ENCODE measurements around the gene FRAS1. TPM values are rescaled to one million over a fixed set of nuclear protein-coding genes. Genes with fewer than 3 reads are reported as not detected.
"Not testable (repeated sequence)": the region's sequence is repeated elsewhere in the genome, so short reads cannot be mapped to it uniquely, and the experiment has no call there.

The FRAS1 gene
- total RNA-seq, 2 donors from 2014 or later = 0.07 to 0.10 TPM

DNA sequence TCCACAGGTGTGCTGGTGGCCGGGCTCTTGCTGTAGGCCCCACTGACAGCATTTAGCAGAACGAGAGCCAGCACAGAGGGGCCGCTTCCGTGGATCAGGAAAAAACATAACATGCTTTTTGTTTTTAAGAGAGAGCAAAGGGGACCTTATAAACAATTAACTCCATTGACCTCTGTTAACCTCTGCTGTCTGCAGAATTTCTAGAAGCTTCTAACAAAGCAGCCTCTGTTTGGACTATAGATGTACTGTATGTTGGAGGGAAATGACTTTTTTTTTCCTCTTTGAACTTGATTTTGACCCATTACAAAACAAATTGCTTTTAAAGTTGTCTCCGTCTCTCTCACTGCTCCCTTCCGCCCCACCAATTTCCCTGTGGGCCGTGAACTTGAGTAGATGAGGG is 210.7 kb downstream of the FRAS1 start:
- H3K4me1 Mint-ChIP-seq (ENCODE audit: low read depth) = no peaks in the 10 kb centered on the region
- H3K27me3 Mint-ChIP-seq (ENCODE audit: low read depth) = peaks cover 7% of the 10 kb centered on the region
- no peaks in the 10 kb centered on the region for H3K36me3 Mint-ChIP-seq (ENCODE audit: insufficient read depth in 2 of 2)
- ATAC-seq (replicated peaks in 1 of 2) (no peak), DNase-seq (no peak)
- peaks cover 3 to 4% of the 10 kb centered on the region in 2 donors for H3K9me3 Mint-ChIP-seq
- no peak overlapping the region for H3K4me3 Mint-ChIP-seq
- H3K27ac Mint-ChIP-seq = no peak overlapping the region

DNA sequence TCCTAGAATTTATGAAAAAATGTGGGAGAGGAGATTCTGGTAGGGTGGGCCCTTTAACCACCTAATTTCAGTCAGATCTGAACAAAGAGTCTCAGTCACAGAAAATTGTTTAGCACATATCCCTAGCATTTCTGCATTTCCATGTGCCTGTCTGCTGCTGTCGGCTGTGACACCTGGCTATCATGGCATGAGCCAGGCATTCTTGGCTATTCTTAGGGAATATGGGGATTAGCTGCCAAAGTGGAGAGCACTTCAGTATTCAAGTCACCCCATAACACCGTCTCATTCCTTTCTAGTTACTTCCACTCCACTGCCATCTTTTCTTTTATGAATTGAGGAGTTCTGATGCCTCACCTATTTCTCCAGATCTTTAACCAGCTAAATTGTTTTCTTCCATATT is 211.5 kb downstream of the FRAS1 start:
- Mint-ChIP-seq H3K4me1 (ENCODE audit: low read depth) (no peaks in the 10 kb centered on the region), H3K27me3 (ENCODE audit: low read depth) (no peaks in the 10 kb centered on the region), H3K27ac (no peak overlapping the region), H3K36me3 (ENCODE audit: insufficient read depth in 2 of 2) (no peaks in the 10 kb centered on the region), H3K9me3 (peaks cover 3 to 4% of the 10 kb centered on the region in 2 donors), H3K4me3 (no peak overlapping the region)
- no peak for ATAC-seq (replicated peaks in 1 of 2)
- no peak for DNase-seq

DNA sequence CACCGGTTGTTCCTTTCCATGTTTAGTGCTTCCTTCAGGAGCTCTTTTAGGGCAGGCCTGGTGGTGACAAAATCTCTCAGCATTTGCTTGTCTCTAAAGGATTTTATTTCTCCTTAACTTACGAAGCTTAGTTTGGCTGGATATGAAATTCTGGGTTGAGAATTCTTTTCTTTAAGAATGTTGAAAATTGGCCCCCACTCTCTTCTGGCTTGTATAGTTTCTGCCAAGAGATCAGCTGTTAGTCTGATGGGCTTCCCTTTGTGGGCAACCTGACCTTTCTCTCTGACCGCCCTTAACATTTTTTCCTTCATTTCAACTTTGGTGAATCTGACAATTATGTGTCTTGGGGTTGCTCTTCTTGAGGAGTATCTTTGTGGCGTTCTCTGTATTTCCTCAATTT is 218.3 kb downstream of the FRAS1 start:
- H3K4me1 Mint-ChIP-seq (ENCODE audit: low read depth); H3K9me3 Mint-ChIP-seq; DNase-seq; H3K36me3 Mint-ChIP-seq (ENCODE audit: insufficient read depth in 2 of 2); H3K4me3 Mint-ChIP-seq; H3K27ac Mint-ChIP-seq; ATAC-seq (replicated peaks in 1 of 2): not testable (repeated sequence)
- H3K27me3 Mint-ChIP-seq (ENCODE audit: low read depth) = peaks cover 13% of the 10 kb centered on the region

DNA sequence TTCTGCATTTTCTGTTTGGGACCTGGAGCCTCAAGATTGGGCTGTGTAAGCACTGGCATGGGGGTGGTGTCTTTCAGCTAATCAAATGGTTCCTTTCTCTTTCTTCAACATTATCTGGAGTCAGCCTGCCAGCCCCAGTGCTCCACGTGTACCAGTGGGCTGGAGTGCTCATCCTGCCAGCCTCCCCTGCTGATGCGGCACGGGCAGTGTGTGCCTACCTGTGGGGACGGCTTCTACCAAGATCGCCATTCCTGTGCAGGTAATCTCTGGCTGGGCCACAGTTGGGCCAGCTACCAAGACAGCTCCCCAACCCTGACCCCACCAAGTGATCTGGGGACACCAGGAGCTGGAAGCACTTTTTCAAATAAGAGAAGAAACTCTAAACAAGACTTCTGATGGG is 229.2 kb downstream of the FRAS1 start:
- Mint-ChIP-seq H3K9me3 (no peaks in the 10 kb centered on the region), H3K4me3 (no peak overlapping the region), H3K27me3 (ENCODE audit: low read depth) (peaks cover 17% of the 10 kb centered on the region), H3K4me1 (ENCODE audit: low read depth) (no peaks in the 10 kb centered on the region), H3K36me3 (ENCODE audit: insufficient read depth in 2 of 2) (no peaks in the 10 kb centered on the region), H3K27ac (no peak overlapping the region)
- DNase-seq (no peak), ATAC-seq (replicated peaks in 1 of 2) (no peak)

DNA sequence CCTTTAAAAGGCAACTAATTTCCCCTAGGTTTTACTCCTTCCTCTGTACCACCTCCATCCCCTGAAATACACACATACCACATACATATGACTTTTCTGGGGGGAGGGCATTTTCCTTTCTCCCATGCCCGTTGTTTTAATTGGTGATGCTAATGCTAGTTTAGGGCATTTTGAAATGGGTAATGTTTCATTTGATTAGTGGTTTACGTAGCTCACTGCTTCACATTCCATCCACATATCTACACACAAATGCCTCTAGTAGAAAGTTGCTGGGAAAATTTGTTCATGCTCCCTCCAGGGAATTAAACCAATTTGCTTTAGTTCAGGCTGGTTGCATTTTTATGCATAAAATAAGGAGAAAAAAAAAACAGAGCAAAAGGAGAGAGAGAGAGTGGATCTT is 231.2 kb downstream of the FRAS1 start:
- Mint-ChIP-seq H3K4me1 (ENCODE audit: low read depth) (no peaks in the 10 kb centered on the region), H3K9me3 (no peaks in the 10 kb centered on the region), H3K36me3 (ENCODE audit: insufficient read depth in 2 of 2) (no peaks in the 10 kb centered on the region), H3K27ac (no peak overlapping the region), H3K27me3 (ENCODE audit: low read depth) (peaks cover 7% of the 10 kb centered on the region), H3K4me3 (no peak overlapping the region)
- DNase-seq = no peak
- no peak for ATAC-seq (replicated peaks in 1 of 2)

DNA sequence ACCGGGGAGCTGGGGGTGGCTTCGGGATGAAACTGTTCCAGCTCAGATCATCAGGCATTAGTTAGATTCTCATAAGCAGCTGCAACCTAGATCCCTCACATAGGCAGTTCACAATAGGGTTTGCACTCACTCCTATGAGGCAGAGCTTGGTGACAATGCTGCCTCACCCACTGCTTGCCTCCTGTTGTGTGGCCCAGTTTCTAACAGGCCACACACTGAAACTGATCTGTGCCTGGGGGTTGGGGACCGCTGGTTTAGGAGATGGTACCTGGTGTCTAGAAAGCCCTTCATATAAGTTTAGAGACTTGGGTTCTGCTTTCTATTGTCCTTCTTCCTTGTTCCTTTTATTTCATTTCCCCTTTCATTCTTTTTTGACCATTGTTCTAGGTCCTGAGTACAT is 234.2 kb downstream of the FRAS1 start:
- ATAC-seq (replicated peaks in 1 of 2) = no peak
- H3K9me3 Mint-ChIP-seq = no peaks in the 10 kb centered on the region
- H3K4me1 Mint-ChIP-seq (ENCODE audit: low read depth) = no peaks in the 10 kb centered on the region

DNA sequence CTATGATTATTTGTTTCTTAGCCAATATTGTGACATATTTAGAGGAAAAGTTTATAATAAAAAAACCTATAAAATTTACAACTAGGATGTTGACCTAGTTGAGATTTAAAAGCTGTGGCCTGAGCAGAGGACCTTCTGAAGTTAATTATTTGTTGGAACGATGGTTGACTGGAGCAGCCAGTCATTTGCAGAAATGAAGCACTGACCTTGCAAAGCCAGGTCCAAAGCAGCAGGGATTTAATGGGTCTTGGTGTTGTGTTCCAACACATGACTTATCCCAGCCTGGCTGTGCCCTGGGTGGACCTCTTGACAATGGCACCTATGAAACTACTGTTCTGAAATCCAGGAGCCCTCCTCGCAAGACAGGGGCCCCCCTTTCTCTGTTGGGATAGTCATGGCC is 235.2 kb downstream of the FRAS1 start:
- DNase-seq = no peak
- no peak overlapping the region for H3K27ac Mint-ChIP-seq
- no peak overlapping the region for H3K4me3 Mint-ChIP-seq
- peaks cover 19% of the 10 kb centered on the region for H3K27me3 Mint-ChIP-seq (ENCODE audit: low read depth)
- H3K4me1 Mint-ChIP-seq (ENCODE audit: low read depth) = no peaks in the 10 kb centered on the region
- ATAC-seq (replicated peaks in 1 of 2) = no peak
- H3K9me3 Mint-ChIP-seq = no peaks in the 10 kb centered on the region
- peaks cover 0 to 2% of the 10 kb centered on the region in 2 donors for H3K36me3 Mint-ChIP-seq (ENCODE audit: insufficient read depth in 2 of 2)

More for the DNA sequence above, 234.2 kb downstream of the FRAS1 start:
- Mint-ChIP-seq H3K4me3 (no peak overlapping the region), H3K36me3 (ENCODE audit: insufficient read depth in 2 of 2) (peaks cover 0 to 2% of the 10 kb centered on the region in 2 donors), H3K27ac (no peak overlapping the region), H3K27me3 (ENCODE audit: low read depth) (peaks cover 19% of the 10 kb centered on the region)
- DNase-seq = no peak

DNA sequence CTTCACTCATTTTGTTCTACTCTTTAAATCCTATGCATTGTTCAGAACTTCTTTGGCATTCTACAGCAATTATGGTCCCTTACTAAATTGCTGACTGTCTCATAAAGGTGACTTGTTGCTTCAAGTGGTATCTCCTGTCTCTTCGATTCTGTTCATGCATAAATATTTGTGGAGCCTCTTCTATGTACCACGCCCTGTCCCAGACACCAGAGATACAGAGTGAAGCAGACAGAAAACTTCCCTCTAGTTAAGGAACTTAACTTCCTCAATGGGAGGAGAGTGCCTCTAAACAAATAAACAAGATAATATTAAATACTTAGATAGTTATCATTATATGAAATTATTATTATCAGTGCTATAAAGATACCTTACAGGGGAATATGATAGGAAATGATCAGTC is 235.7 kb downstream of the FRAS1 start:
- Mint-ChIP-seq H3K4me3 (no peak overlapping the region), H3K4me1 (ENCODE audit: low read depth) (no peaks in the 10 kb centered on the region), H3K36me3 (ENCODE audit: insufficient read depth in 2 of 2) (peaks cover 0 to 2% of the 10 kb centered on the region in 2 donors), H3K9me3 (no peaks in the 10 kb centered on the region), H3K27me3 (ENCODE audit: low read depth) (peaks cover 19% of the 10 kb centered on the region), H3K27ac (no peak overlapping the region)
- ATAC-seq (replicated peaks in 1 of 2) (no peak), DNase-seq (no peak)

DNA sequence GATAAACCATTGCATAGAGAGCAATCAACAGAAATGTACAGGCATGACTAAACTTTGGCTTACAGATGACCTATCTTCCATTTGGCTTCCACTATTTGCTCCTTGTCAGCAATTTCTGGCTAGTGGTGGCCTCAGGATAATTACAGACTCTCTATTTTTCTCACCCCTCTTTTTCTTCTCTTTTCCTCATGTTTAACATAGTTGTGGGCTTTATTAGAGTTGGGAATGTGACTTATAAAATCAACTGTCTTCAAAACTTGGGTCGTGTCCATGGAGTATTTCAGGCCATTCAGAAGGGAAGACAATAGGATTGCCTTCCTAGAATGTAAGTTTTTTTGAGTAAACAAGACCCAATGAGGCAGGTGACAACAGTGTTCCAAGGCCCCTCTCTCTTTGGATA is 236.2 kb downstream of the FRAS1 start:
- DNase-seq (no peak), ATAC-seq (replicated peaks in 1 of 2) (no peak)

DNA sequence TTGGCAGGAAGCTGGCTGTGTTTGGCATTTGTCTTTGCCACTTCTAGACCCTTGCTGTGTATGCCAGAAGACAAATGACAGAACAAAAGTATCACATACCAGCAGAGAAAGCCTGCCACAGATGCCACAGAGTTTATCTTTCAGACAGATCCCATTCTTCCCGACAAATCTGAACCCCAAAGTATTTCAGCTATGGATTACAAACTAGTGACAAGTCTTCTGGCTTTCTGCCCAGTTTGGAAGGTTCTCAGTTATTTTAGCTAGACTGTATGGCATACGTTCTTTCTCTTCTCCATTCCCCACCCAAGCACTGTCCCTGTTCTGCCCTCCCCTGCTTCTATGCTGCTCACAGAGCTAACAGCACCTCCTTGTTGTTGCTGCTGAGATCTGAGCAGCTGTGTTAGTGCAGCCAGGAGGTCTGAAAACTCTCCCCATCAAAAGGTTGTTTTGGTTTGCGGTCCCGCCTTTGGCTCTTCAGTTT is 236.7 kb downstream of the FRAS1 start:
- DNase-seq (no peak), ATAC-seq (replicated peaks in 1 of 2) (no peak)
- H3K27ac Mint-ChIP-seq = no peak overlapping the region
- no peak overlapping the region for H3K4me3 Mint-ChIP-seq
- no peaks in the 10 kb centered on the region for H3K9me3 Mint-ChIP-seq
- H3K36me3 Mint-ChIP-seq (ENCODE audit: insufficient read depth in 2 of 2) = peaks cover 0 to 2% of the 10 kb centered on the region in 2 donors
- peaks cover 24% of the 10 kb centered on the region for H3K27me3 Mint-ChIP-seq (ENCODE audit: low read depth)
- H3K4me1 Mint-ChIP-seq (ENCODE audit: low read depth) = no peaks in the 10 kb centered on the region

More for the DNA sequence above, 236.2 kb downstream of the FRAS1 start:
- peaks cover 0 to 2% of the 10 kb centered on the region in 2 donors for H3K36me3 Mint-ChIP-seq (ENCODE audit: insufficient read depth in 2 of 2)
- H3K27ac Mint-ChIP-seq = no peak overlapping the region
- no peaks in the 10 kb centered on the region for H3K4me1 Mint-ChIP-seq (ENCODE audit: low read depth)
- H3K9me3 Mint-ChIP-seq = no peaks in the 10 kb centered on the region
- no peak overlapping the region for H3K4me3 Mint-ChIP-seq
- peaks cover 19% of the 10 kb centered on the region for H3K27me3 Mint-ChIP-seq (ENCODE audit: low read depth)

DNA sequence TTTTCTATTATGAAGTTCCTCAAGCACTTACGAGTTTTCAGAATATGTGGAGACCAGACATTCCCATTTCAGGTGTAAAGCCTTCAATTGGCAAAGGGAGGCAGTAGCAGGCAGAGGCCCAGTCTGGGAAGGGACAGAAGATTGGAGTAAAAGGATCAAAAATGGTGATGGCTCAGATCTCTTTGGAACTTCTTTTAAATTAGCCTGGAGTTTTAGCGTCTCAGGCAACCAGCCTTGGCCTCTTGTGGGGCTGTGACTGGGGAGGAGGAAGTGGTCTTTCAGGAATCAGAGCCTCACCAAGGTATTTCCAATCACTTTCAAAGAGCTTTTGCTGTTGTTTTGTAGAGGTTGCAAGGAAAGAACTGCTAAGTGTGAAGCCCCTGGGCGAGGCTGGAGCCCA is 239.1 kb downstream of the FRAS1 start:
- H3K36me3 Mint-ChIP-seq (ENCODE audit: insufficient read depth in 2 of 2) = peaks cover 0 to 2% of the 10 kb centered on the region in 2 donors
- no peak overlapping the region for H3K4me3 Mint-ChIP-seq
- H3K27me3 Mint-ChIP-seq (ENCODE audit: low read depth) = peaks cover 33% of the 10 kb centered on the region
- no peak for DNase-seq
- H3K9me3 Mint-ChIP-seq = no peaks in the 10 kb centered on the region
- no peak for ATAC-seq (replicated peaks in 1 of 2)
- no peak overlapping the region for H3K27ac Mint-ChIP-seq
- H3K4me1 Mint-ChIP-seq (ENCODE audit: low read depth) = no peaks in the 10 kb centered on the region

DNA sequence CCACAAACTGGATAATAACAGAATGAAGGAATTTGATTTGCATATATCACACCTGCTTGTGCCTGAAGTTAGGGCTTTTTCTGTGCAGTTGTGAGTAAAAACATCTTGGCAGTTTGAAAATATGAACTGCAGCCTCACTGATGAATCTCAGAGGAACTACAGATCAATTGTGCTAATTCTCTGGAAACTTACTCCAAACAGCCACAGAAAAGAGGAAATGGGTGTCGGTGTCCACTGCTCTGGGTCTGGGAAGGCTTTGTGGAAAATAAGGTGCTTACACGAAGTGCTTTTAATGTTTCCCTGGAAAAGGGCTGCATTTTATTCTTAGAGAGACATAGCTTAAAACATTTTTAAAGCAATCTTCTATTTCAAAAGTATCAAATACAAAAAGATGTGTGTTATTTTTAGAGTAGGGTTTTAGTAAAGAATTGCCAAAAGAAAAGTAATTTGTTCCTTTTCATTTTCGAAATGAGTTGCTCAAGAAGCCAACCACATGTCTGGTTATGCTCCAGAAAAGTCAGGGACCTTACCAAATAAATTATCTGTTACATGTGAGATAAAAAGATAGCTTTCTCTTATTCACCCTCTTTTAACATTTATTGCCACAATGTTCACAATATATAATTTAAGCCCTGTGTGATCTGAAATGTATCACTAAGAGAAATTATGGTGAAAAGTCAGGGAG is 240.1 kb downstream of the FRAS1 start:
- H3K4me3 Mint-ChIP-seq = no peak overlapping the region

DNA sequence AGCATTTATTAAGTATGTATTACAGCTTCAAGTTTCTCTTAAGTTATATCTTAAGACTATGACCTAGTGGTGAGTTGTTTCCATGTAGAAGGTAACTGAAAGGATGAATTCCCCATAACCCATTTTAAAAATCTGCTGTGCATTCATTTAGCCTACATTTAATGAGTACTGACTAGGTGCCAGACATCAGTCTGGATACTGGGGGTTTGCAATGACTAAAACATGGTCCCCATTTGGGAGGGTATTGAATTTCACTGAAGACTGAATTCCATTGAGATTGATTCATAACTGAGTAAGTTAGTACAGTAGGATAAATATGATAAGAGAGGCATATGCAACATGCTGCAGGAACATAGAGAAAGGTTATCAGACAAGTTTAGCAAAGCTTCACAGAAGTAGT is 241.5 kb downstream of the FRAS1 start:
- H3K4me1 Mint-ChIP-seq (ENCODE audit: low read depth) = no peaks in the 10 kb centered on the region
- peaks cover 32% of the 10 kb centered on the region for H3K27me3 Mint-ChIP-seq (ENCODE audit: low read depth)
- no peak for DNase-seq
- ATAC-seq (replicated peaks in 1 of 2) = no peak
- H3K9me3 Mint-ChIP-seq = no peaks in the 10 kb centered on the region
- no peak overlapping the region for H3K27ac Mint-ChIP-seq
- H3K4me3 Mint-ChIP-seq = no peak overlapping the region
- peaks cover 0 to 2% of the 10 kb centered on the region in 2 donors for H3K36me3 Mint-ChIP-seq (ENCODE audit: insufficient read depth in 2 of 2)

More for the DNA sequence above, 240.1 kb downstream of the FRAS1 start:
- peaks cover 0 to 2% of the 10 kb centered on the region in 2 donors for H3K36me3 Mint-ChIP-seq (ENCODE audit: insufficient read depth in 2 of 2)
- H3K4me1 Mint-ChIP-seq (ENCODE audit: low read depth) = no peaks in the 10 kb centered on the region
- H3K27me3 Mint-ChIP-seq (ENCODE audit: low read depth) = peaks cover 33% of the 10 kb centered on the region
- no peaks in the 10 kb centered on the region for H3K9me3 Mint-ChIP-seq
- DNase-seq = no peak
- no peak for ATAC-seq (replicated peaks in 1 of 2)
- no peak overlapping the region for H3K27ac Mint-ChIP-seq

DNA sequence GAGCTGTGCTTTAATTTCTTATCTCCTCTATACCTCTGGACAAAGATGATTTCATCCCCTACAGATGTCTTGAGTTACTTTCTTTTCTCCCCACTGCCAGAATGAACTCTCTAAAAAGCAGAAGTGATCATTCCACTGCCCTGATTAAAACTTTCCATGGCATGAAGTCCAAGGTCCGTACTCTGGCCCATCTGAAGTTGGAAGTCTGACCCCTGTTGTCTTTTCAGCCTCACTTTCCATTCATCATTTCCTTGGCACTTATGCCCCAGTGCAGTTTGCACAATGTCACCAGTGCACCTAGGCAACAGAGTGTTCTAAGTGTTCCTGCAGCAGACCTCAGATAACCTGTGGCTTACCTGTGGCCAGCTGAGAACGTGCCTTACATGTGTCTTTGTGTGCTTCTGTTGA is 242.4 kb downstream of the FRAS1 start:
- no peaks in the 10 kb centered on the region for H3K9me3 Mint-ChIP-seq
- H3K4me3 Mint-ChIP-seq = no peak overlapping the region
- H3K4me1 Mint-ChIP-seq (ENCODE audit: low read depth) = no peaks in the 10 kb centered on the region
- DNase-seq (no peak), ATAC-seq (replicated peaks in 1 of 2) (no peak)
- H3K27ac Mint-ChIP-seq = no peak overlapping the region
- peaks cover 25% of the 10 kb centered on the region for H3K27me3 Mint-ChIP-seq (ENCODE audit: low read depth)
- H3K36me3 Mint-ChIP-seq (ENCODE audit: insufficient read depth in 2 of 2) = peaks cover 0 to 2% of the 10 kb centered on the region in 2 donors
